GM21423 (cell line): Measurements from ENCODE around the gene SYNE1.

Experiments used
- ATAC-seq: cut with Tn5 transposase; IDR thresholded peaks from one replicate; pipeline ENCODE4 v1.9.1; 2021; ENCODE audit warnings: mild to moderate bottlenecking, moderate library complexity; ENCODE audit not compliant: unreplicated experiment

The SYNE1 gene

GRCh38 chr6:152206072-152206818 lies 430.9 kb downstream of the SYNE1 start:
- ATAC-seq, result no peak

DNA sequence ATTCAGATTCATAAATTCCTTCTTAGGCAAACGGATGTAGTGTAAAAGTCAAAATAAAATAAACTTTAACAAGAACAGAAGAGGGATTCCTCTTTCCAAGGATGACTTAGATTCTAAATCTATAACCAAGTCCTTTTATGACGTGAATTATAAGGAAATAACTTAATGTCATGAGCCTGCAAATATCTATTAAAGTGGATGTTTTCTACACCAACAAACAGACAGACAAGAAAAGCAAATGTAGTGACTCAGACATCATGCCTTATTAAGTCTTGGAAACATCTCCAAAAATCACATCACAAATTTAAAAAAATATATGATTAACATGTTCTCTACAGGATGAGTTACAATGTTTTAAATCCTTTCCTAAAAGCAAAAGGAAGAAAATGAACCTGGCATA lies 432.6 kb downstream of the SYNE1 start:
- no peak for ATAC-seq

DNA sequence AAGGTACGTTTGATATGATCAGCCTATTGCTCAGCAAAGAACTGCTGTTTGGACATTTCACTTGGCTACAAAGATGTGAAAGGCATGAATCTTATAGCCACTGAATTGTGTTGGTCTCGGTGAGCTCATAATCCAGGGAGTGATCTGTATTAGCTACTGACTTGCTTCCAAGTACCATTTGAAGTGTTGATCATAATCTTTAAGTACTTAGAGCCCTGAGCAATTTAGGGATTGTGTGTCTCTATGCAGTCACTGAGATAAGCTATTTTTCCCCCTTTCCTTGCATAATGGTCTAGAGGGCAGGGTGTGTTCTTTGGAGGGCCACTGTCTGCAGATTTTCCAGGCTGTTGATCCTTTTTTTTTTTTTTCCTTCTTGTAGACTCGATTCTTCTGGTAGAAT lies 436.0 kb downstream of the SYNE1 start:
- no peak for ATAC-seq

- ATAC-seq, result no peak
Observed at GRCh38 chr6:152195896-152196295, 441.3 kb downstream of the SYNE1 start.

DNA sequence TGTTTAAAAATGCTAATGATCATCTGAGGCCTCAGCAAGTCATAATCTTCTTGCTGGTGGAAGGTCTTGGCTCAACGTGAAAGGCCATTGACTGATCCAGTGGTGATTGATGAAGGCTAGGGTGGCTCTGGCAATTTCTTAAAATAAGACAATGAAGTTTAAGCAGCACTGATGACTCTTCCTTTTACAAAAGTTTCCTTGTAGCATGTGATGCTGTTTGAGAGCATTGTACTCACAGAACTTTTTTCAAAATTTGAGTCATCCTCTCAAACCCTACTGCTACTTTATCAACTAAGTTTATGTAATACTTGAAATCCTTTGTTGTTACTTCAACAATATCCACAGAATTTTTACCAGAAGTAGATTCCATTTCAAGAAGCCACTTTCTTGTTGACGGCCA lies 447.4 kb downstream of the SYNE1 start:
- ATAC-seq, result no peak

DNA sequence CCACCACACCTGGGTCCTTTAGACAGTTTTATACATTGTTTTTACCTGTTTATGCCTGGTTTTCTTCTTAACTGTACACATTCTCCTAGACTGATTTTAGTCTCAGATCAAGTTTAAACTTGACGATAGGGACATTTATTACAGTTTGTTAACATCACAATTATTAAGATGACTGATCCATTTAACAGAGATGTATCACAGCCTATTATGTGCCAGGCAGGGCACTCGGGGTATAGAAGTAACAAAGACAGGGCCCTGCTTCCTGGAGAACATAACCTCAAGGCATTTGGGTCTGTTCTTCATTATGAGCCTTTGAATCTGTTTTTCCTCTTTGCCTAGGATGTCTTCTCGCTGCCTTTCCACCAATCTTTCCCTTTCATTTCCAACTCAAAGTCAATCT lies 449.2 kb downstream of the SYNE1 start:
- no peak for ATAC-seq

DNA sequence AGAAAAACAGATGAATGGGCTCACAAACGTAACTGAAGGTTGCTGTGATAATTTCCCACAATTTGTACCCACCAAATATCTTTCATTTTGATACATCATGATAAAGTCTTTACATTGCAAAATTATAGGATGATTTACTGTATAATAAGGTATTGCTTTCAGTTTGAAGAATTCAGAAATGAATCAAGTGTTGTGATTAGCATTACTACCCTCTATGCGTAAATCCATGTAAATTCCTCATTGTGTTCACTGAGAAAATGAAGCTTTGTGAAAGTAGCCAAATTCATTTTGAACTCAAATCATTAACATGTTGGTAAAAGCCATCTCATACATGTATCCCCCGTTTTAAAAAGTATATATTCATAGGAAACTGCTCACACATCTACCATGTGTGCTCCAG lies 450.3 kb downstream of the SYNE1 start:
- no peak for ATAC-seq

DNA sequence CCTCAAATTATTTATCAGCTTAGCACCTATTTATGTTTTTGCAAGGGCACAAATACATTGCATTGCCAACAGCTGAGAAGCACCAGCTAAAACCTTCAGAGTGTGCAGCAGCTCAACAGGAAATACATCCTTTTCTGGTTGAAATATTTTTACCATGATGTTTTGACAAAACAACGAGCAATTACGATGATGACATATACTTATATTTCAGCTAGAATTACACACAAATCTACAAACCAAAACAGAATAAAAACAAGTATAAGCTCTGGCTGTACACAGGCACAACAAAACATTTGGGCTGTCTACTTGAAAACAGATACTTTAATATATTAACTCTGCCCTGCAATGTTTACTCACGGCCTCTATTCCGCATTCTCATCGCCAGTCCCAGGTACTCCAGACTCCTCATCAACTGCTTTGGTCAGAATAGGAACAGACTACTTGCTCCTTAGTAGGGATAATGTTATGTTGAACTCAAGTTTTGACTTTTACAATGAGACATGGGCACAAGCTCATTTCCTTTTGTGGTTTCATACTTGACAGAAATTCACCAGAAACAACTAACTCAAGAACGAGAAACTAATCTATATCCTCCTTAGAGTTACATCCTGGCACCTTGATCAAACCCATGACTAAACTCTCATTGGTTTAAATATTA lies 452.1 kb downstream of the SYNE1 start:
- ATAC-seq, result peak; percentile 81

GRCh38 chr6:152184573-152184916 lies 452.6 kb downstream of the SYNE1 start:
- peak; percentile 29 for ATAC-seq

DNA sequence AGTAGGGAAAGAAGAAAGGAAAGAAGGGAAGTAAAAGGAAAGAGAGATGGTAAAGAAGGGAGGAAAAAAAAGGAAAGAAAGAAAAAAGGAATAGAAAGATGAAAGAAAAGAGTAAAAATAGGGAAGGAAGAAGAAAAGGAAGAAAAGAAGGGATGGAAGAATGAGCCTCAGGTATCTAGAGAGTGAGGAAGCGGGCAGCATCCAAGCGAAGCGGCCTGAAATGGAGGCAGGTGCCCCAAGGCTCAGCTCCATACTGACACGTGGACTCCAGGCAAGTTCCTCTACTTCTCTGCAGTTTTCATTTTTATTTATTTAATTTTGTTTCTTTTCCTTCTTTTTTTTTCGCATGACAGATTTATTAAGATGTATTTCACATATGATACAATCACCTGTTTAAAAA lies 456.6 kb downstream of the SYNE1 start:
- no peak for ATAC-seq

DNA sequence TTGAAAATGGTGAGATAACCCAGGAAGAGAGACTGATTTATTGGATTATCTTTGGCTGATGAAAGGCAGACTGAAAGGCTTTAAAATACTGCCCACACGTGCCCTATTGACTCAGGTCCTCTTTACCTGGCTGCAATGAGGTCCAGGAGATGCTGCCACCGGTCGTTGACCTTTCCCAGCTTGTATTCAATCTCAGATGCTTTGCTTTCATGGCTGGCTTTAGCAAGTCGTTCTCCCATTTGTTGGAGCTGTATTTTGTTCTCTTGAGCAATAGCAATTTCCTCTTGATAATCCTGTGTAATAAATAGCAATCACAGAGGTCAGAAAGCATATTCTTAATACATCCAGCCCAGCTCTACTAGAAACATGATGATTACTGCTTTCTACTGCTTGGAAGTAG lies 460.9 kb downstream of the SYNE1 start:
- no peak for ATAC-seq

DNA sequence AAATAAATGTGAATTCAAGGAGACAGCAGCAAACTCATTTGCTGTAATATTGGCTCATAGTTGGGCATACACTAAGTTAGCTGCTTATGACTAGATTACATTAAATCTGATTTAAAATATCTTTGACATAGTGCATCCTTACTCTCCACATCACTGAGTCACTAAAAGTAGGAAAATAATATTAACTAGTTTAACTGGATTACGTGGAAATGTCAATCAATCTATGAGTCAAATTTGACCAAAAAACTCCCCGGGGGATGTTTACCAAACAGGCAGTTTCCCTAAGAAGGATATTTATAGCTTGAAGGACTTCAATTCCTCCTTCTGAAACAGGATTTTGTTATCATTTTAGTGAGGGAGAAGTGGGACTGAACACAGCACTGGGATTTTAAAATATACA lies 463.2 kb downstream of the SYNE1 start:
- no peak for ATAC-seq

GRCh38 chr6:152173321-152173720 lies 463.8 kb downstream of the SYNE1 start:
- ATAC-seq, result no peak

- peak; percentile 98 for ATAC-seq
Observed at GRCh38 chr6:152170702-152171667, 466.2 kb downstream of the SYNE1 start.

- no peak for ATAC-seq
Observed at GRCh38 chr6:152170313-152170701, 466.9 kb downstream of the SYNE1 start.

DNA sequence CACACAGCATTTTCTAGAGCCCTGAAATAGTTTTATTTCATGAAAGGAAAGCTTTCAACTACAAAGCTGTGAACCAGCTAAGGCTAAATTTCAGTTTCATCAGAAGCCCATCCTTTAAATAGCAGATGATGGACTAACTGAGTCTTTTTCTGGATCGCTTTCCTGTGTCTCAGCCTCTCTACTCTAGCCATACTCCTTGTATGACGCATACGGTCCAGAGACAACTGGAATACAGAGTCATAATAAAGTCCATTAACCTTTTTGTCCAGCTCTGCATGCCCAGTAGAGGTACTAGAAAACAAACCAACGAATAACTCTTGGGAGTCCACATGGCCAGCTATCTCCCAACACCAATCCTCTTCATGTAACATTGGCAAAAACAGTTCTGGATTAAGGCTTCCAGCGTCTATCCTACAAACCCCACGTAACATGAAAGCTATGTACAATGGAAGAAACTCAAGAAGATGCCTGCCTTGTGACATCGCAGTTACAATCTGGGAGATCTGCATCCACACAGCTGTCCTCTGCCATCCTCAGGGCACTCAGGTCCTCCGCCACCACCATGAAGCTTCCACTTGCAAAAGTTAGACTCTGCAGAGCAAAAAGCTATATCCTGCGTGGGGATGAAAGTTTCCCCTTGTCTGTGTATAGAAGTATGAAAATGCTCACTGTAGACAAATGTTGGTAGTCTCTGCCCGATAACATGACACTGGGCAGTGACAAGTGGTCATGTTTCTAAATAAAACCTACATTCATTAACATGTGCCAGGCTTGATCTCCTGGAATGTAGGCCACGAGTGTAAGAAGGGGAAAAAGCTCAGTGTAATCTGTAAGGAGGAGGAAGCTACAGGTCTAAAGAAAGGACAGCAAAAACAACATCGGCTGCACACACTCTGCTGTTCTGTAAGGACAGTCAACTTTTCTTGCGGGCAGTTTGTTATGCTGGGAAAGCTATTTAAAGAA lies 469.2 kb downstream of the SYNE1 start:
- ATAC-seq, result no peak

GRCh38 chr6:152166897-152167296 lies 470.3 kb downstream of the SYNE1 start:
- ATAC-seq, result no peak

GRCh38 chr6:152166497-152166896 lies 470.7 kb downstream of the SYNE1 start:
- ATAC-seq, result no peak

- ATAC-seq, result no peak
Observed at GRCh38 chr6:152164957-152165356, 472.2 kb downstream of the SYNE1 start.

DNA sequence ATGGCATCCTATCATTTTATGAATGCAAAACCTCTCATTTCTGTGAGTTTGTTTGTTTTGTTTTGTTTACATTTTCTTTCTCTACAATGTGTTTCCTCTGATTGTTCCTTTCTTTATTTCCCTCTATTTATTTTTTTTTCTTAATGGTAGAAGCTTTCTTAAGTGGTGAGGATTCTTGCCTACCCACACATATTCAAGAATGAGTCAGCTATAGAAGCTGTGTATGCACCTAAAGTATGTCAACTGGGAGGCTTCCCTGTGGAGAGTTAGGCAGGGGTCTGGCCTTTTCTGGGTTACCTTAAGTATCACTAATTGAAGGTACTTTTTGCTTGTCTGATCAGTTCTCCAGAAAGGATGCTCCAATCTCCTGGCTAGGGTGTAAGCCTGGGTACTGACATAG lies 475.7 kb downstream of the SYNE1 start:
- no peak for ATAC-seq

DNA sequence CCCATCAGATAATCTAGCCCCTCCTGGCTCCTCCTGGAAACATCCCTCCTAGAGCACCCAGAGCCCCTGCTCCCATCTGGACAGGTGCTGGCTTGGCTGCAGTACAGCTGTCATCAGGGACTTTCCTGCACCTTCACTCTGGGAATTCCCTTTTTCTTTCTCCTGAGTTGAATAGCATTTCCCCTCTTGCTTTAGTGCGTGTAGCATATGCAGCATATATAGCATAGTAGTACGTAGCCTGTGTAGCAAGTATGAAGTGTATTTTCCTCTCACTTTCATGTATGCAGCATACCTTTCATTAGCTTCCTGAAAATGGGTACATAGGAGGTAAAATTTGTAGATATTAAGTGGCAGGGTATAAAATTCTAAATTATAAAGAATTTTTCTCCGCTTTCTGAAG lies 476.8 kb downstream of the SYNE1 start:
- ATAC-seq, result peak; percentile 95
